Nephron progenitor cell (in vitro differentiated cells): Measurements from ENCODE around the gene DBN1.

Experiments
- DNase-seq: peaks from one replicate; pipeline ENCODE4 v3.0.0; 2021
- H3K27ac Mint-ChIP-seq: 2 replicates; pipeline ENCODE4 v1.8.0; 2021; ENCODE audit warnings: mild to moderate bottlenecking, moderate library complexity, mixed read lengths
- H3K27me3 Mint-ChIP-seq: 2 replicates; pipeline ENCODE4 v1.8.0; 2021; ENCODE audit warnings: mild to moderate bottlenecking, low read depth, mixed read lengths; ENCODE audit not compliant: poor library complexity
- H3K36me3 Mint-ChIP-seq: 2 replicates; pipeline ENCODE4 v1.8.0; 2021; ENCODE audit warnings: low read depth, mixed read lengths
- H3K4me1 Mint-ChIP-seq: 2 replicates; pipeline ENCODE4 v1.8.0; 2021; ENCODE audit warnings: mixed read lengths
- H3K4me3 Mint-ChIP-seq: 2 replicates; pipeline ENCODE4 v1.8.0; 2021; ENCODE audit warnings: mild to moderate bottlenecking, moderate library complexity, mixed read lengths
- H3K9me3 Mint-ChIP-seq: 2 replicates; pipeline ENCODE4 v1.8.0; 2021; ENCODE audit warnings: mild to moderate bottlenecking, moderate library complexity, mixed read lengths
- TF ChIP-seq, protein P1 (sequence below): fragments of 200-600 bp; sonication (generic); IDR thresholded peaks from 2 replicates; pipeline ENCODE4 v1.5.0; 2021; ENCODE audit warnings: antibody characterized with exemption

The DBN1 gene

DNA sequence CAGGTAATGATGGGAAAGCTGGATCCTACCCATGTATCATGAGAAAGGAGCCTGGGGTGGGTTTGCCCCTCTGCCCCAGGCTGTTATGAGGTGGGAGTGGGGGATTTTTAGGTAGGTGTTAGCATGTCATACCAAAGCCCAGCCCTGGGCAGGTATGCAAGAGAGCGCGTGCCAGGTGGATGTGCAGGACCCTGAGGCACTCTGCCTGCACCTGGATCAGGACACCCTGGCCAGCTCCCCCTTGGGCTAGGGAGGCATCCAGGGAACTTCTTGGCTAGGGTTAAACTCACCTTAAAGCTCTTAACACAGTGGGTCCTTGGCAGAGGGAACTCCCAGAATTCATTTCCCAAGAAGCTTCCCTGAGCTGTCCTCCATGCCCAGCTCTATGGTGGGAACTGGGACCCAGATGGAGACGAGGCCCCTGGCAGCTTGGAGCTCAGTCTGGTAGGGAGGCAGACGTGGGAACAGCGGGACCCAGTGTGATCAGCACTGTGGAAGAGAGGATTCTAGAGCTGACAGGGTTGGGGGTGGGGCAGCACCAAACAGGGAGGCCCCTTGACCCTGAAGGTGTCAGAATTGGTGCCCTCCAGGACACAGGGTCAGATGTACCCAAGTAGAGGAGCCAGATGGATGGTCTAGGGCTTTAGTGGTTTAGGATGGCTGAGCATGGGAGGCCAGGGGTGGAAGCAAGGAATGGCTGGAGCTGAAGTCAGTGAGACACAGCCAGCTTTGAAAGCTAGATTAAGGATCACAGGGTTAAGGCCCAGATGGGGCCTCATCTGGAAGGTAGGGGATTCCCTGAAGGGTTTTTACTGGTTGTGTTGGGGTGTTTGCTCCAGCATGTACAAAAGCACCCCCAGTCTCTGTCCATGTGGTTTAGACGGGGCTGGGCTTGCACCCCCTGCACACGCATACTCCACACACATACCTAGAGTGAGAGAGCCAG is 29.1 kb downstream of the DBN1 start:
- peaks cover 44% of the 10 kb centered on the region for H3K4me1 Mint-ChIP-seq
- TF ChIP-seq, protein P1, sequence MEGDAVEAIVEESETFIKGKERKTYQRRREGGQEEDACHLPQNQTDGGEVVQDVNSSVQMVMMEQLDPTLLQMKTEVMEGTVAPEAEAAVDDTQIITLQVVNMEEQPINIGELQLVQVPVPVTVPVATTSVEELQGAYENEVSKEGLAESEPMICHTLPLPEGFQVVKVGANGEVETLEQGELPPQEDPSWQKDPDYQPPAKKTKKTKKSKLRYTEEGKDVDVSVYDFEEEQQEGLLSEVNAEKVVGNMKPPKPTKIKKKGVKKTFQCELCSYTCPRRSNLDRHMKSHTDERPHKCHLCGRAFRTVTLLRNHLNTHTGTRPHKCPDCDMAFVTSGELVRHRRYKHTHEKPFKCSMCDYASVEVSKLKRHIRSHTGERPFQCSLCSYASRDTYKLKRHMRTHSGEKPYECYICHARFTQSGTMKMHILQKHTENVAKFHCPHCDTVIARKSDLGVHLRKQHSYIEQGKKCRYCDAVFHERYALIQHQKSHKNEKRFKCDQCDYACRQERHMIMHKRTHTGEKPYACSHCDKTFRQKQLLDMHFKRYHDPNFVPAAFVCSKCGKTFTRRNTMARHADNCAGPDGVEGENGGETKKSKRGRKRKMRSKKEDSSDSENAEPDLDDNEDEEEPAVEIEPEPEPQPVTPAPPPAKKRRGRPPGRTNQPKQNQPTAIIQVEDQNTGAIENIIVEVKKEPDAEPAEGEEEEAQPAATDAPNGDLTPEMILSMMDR, result no peak
- peaks cover 6% of the 10 kb centered on the region for H3K9me3 Mint-ChIP-seq
- H3K27me3 Mint-ChIP-seq, result no peaks in the 10 kb centered on the region
- peak overlapping the region; percentile 80 for H3K4me3 Mint-ChIP-seq
- peaks cover 7% of the 10 kb centered on the region for H3K36me3 Mint-ChIP-seq
- peak overlapping the region; percentile 97 for H3K27ac Mint-ChIP-seq
- no peak for DNase-seq

DNA sequence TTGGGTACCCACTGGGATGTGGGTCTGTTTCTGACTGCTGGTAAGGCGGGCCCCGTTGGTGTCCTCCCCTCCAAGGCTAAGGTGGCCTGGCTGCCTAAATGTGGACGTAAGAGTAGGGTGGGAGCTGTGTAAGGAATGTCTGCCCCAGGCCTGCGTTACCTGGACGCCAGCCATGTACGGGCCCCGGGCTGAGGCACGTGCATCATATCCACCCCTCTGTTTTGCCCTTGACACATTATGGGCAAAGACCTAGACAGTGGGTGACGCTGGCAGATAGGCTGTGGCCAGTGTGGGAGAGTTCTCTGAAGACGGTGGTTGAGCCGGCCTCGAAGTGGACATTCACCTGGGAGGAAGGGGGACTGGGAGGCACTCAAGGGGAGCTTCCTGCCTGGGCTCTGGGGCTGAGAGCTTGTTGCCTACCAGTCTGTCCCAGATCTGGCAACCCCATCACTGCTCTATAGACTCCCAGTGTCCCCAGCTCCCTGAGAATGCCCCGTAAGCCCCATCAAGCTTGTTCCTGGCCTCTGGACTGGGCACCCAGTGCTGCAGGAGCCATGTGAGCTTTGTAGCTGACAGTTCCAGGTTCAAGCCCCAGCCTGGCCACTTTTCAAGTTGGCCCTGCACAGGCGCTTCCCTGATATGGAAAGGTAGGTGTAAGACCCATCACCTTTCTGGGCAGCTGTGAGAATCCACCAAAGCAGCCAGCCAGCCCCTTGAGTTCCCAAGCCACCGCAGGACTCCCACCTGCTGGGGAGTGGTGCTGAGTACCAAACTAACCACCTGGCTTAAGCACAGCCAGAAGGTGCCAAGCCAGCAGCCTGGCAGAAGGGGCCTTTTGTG is 30.1 kb downstream of the DBN1 start:
- H3K36me3 Mint-ChIP-seq, result peaks cover 17% of the 10 kb centered on the region
- no peaks in the 10 kb centered on the region for H3K27me3 Mint-ChIP-seq
- TF ChIP-seq, protein P1, result no peak
- H3K27ac Mint-ChIP-seq, result no peak overlapping the region
- peaks cover 34% of the 10 kb centered on the region for H3K4me1 Mint-ChIP-seq
- no peak for DNase-seq
- no peak overlapping the region for H3K4me3 Mint-ChIP-seq
- peaks cover 6% of the 10 kb centered on the region for H3K9me3 Mint-ChIP-seq

DNA sequence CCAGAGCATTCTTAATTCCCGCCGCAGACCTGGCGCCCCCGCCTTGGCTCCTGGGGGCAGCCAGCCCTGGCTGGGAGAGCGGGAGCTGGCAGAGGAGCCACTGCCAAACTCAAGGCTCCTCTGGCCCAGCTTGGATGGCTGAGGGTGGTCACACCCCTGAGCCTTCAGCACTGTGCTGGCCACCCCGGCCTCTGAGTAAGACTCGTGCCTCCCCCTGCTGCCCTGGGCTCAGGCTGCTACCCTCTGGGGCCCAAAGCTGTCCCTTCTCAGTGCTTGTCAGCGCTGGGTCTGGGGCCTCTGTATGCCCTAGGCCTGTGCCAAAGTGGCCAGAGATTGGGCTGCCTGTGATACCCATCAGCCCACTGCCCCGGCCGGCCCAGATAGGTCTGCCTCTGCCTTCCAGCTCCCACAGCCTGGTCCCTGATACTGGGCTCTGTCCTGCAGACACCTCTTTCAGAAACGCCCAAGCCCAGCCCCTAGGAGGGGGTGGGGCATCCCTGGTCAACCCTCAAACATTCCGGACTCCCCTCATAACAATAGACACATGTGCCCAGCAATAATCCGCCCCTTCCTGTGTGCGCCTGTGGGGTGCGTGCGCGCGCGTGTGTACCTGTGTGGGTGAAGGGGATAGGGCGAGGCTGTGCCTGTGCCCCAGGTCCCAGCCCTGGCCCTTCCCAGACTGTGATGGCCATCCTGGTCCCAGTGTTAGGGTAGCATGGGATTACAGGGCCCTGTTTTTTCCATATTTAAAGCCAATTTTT is 31.2 kb downstream of the DBN1 start:
- peaks cover 26% of the 10 kb centered on the region for H3K4me1 Mint-ChIP-seq
- H3K4me3 Mint-ChIP-seq, result no peak overlapping the region
- no peaks in the 10 kb centered on the region for H3K27me3 Mint-ChIP-seq
- H3K9me3 Mint-ChIP-seq, result peaks cover 6% of the 10 kb centered on the region
- DNase-seq, result no peak
- H3K27ac Mint-ChIP-seq, result no peak overlapping the region
- TF ChIP-seq, protein P1, result no peak
- H3K36me3 Mint-ChIP-seq, result peaks cover 28% of the 10 kb centered on the region

DNA sequence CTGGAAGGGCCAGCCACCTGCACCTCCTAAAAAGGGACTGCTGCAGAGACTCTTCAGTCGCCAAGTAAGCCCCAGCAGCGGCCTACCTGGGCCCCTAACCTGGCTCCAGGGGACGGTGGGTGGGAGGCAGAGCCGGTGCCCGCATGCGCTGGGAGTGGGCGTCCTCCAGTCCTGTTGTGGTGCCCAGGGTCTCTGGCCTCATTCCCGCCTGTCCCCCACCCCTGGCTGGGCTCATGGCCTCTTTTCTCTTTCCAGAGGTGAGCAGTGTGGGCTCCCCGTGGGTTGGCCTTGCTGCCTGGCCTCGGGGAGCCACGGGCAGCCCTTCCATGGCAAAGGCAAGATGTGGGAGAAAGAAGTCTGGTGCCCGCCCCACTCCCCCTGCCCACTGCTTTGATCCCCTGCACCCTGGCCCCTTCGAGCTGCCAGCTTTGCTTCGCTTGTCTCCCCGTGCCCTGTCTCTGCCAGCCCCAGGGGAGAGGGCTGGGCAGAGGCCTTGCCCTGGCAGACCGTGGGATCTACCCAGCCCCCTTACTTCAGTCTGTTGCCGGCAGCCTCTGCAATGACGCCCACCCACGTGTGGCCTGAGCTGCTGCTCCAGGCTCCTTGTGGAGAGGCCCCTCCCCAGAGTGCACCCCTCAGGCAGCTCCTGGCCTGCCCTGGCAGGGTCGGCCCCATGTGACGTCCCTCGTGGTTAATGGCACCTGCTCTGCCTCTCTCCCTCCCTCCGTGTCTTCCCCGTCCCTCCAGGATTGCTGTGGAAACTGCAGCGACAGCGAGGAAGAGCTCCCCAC is 32.2 kb downstream of the DBN1 start:
- H3K27me3 Mint-ChIP-seq, result no peaks in the 10 kb centered on the region
- H3K36me3 Mint-ChIP-seq, result peaks cover 35% of the 10 kb centered on the region
- no peak for DNase-seq
- peak overlapping the region; percentile 59 for H3K27ac Mint-ChIP-seq
- no peak overlapping the region for H3K4me3 Mint-ChIP-seq
- peaks cover 26% of the 10 kb centered on the region for H3K4me1 Mint-ChIP-seq
- TF ChIP-seq, protein P1, result no peak
- H3K9me3 Mint-ChIP-seq, result peaks cover 6% of the 10 kb centered on the region
